ENCODE data around the gene LCP2.

Gene LCP2

DNA sequence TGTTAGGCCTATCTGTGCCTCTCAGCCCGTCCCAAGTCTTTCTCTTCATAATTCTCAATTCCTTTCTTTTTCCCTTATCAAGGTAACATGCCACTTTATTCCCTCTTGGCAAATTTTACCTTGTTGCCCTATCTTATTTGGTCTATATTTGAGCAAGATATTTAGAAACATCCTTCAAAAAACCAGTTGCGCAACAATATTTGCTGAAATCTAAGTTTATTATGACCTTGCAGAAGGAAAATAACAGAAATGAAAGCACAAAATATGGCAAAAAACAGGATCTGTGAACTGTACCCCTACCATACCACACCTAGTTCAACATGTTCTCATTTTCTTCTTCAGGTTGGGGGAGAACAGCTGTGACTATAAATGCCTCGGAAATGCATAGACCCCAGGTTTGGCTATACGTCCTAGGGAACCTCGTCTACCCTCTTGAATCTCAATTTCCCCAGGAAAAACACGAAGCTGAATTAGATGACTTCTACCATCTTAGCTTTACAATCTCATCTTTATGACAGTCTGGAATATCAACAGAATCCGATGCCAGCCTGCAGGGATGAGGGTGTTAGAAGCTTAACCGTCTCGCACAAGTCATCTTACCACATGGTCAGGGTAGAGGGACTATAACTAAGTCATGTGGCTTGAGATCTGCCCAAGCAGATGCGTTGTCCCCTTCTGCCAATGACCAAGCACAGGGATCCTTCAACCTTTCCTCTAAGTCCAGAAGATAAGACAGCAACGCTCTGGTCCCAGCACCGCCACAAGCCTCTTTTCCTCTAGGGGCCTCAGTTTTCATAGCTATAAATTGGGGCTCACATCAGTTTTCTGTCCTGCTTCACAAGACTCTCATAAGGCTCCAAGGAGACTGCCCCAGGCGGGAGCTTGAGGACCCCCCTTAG, 1.3 kb downstream of the LCP2 start:
- no peak for DNase-seq (ENCODE audit: low spot score)

DNA sequence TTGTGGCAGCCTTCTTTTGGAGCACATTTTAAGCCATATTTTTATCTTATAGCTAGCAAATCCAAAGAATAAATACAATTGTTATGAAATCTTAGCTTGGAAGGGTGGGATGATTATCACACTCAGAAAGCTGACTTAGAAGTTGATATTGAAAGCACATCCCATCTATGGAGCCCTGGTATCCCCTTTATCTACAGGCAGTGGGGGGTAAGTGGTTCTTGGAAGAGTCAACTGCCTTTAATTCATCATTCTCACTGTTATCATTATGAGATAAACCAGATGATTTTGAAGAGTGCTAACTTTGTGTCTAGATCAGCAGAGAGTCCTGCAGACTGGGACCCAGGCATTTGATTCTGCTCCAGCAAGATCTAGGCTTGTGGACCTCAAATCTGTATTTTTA, 3.0 kb downstream of the LCP2 start:
- DNase-seq (ENCODE audit: low spot score), result no peak

DNA sequence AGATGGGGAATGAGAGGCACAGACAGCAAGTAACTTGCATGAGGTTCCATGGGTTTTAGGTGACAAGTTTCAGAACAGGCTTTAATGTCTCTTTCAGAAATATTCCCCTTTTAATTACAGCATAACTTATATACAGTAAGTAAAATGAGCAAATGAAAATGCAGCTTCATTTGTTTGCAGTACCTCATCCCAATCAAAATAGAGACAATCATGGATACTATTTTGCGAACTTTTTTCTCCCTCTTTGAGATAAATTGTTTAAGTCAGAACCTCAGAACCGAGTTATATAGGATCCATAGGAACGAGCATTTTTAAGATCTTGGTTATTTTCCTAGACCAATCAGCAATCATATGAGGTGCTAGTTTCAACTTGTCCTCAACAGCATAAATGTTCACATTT, 3.5 kb downstream of the LCP2 start:
- no peak for DNase-seq (ENCODE audit: low spot score)

DNA sequence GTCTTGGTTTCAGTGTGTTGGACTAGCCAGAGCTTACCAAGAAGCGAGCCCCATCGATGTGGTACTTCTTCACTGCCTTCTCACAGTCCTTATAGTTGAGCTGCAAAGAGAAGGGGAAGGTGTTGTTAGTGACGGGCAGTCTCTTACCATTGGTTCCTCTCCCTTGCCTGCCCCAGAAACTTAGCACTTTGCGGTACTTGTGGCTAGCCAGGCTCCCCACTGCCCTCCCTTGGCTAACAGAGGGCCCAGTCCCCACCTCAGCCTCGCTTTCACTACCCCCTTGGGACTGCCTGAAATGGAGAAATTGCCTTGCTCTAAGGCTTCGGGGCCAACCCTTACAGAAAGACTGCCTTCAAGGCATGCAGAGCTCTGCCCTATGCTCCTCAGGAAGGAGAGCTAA, 4.3 kb downstream of the LCP2 start:
- peak; percentile 84 for DNase-seq (ENCODE audit: low spot score)

DNA sequence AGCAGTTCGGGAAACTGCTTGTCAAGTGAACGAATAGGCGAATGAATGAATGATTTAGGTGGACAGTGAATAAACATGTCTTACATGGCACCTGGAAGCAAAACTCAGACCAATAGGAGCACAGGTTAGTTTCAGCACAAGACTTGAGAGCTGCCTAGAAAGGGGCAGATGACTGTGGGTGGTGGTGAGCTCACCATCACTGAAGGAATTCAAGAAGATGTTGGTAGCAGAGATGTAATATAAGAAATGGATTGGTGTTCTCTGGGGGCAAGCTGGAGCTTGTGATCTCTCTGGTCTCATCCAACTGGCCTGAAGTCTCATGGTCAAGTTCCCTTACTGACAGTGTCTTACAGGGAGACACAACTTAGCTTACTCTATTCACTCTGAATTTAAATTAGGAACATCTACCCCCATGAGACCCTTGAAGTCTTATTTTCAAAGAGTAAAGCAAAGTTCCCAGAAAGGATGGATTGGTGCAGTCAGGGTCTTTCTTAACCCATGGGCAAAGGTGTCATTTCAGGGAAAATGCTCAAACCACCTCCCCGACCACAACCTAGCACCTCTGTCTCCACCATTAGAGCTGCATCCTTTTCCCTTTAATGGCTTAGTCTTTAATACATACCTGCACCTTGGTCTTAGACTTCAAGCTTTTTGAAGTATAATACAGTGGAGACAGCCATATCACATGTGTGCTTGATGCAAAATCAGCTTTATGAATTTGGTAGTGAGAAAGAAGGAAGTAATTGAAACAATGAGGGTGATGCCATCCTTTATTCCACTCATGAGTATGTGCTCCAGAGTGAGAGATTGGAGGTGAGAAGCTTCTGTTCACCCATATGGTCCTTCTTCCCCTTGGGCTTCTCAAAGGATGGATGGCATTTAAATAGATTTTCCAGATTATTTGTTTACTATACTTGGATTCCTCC, 5.1 kb downstream of the LCP2 start:
- DNase-seq (ENCODE audit: low spot score), result no peak

DNA sequence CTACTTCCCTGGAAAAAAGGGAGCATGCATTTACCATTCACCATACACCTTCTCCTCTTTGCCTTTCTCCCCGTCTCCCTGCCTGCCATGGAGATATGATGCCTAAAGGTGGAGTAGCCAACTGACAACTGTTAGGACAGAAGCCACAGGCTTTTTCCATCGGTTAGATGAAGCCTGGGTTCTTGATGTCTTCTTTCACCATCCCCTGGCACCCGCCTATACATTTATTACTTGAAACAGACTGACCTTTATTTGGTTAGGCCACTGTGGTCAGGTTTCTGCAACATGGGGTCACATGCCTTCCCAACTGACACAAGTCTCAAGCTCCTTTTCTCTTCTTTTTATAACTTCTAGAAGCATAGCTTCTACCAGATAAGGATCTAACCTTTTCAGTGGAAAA, 7.1 kb downstream of the LCP2 start:
- no peak for DNase-seq (ENCODE audit: low spot score)

DNA sequence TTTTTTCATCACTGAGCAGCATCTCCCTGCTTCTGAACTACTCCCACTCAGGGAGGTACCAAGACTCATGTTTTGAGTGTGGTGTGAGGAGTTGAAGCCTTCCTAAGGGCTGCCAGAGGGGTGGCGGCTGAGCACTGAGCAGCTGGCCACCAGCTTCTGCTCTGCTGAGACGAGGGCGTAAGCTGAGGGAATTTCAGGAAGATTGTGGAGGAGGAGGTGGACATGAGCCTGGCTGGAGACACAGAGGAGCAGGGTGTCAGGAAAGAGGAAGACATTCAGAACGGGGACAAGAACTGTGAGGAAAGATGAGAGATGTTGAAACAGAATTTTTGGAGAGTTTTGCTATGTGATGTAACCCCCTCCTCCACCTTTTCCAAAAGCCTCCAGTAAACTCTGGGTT, 7.8 kb downstream of the LCP2 start:
- DNase-seq (ENCODE audit: low spot score), result no peak

DNA sequence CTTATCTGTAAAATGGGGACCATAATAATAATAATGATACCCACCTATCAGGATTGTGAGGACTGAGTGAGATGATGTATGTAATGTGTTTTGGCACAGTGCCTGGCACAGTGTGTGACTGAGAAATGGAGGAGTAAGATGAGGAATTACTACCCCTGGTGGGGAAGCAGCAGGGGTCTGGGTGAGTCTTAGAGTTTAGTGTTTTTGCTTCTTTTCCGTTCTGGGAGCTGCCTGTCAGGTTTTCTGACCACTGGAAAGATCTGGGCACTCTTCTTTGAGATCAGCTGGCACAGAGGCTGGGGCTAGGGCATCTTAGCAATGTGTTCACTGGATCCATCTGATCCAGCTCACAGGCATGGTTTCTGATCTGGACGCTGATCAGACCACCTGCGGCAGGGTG, 8.5 kb downstream of the LCP2 start:
- no peak for DNase-seq (ENCODE audit: low spot score)

DNA sequence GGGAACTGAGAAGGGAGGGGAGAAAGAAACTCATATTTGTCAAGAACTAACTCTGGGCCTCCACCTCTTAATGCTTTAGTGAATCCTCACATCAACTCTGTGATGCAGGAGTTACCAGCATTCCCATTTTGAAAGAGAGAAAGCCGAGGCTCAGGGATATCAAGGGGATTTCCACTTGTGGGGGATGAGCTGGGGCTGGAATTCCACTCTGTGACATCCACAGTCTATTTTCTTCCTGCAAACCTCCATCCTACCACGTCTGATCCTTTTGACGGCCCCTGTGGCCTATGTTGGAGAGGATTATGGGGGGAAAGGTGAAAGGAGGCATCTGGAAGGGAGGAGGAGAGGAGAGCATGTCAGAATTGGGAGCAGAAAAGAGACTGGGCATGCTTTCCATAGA, 9.0 kb downstream of the LCP2 start:
- DNase-seq (ENCODE audit: low spot score), result no peak

DNA sequence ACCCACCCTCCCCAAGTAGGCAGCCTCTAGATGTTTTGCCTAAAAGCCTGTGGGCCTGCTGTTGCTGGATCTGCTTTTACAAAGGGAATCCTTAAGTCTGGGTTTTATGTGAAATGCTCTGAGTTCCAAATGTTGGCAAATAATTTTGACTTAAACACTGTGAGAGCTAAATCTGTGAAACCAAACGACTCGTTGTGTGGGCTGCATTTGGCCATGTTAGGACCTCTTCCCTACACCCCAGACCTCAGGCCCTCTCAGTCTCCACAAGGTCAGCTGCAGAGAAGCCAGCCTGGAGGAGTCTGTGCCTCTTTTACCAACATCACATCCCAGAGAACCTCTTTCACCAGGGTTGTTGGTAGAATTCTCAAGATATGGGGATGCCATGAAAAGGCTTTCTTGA, 9.4 kb downstream of the LCP2 start:
- DNase-seq (ENCODE audit: low spot score), result no peak

DNA sequence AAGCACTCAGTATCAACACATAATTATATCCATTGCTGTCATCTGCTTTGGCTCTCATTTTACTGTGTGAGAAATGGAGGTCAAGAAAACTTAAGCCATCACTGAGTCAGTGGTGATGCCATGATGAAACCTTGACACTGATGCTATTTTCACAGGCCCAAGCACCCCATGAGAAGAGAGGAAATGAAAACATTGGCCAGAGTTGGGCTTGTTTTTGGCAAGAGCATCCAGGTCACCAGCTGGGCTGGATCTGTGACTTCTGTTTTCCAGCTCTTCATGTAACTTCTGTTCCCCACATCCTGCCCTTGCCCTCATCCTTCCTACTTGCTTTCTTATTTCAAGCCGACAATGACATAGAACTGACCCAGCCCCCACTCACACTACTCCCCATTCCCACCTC, 10.0 kb downstream of the LCP2 start:
- peak; percentile 60 for DNase-seq (ENCODE audit: low spot score)

DNA sequence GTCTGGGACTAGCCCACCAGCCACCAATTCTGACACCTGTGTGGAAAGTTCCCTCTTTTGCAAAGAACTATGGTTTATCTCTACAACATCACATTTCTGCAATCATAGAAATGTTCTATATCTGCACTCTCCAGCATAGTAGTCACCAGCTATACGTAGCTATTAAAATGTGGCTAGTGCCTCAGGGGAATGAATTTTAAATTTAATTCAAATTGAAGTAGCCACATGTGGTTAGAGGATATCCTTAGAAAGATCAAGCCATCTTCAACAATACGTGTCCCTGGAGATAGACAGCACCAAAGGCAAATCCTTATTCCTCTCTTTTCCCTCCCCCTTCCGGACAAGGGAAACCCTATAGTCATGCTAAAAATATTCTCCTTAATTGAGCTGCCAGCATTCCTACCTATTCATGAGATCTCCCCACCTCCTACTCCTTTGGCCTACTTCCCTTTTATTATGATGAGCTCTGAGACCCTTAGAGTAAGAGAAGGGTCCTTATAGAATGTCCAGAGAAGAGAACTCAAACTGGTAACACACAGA, 11.1 kb downstream of the LCP2 start:
- no peak for DNase-seq (ENCODE audit: low spot score)

DNA sequence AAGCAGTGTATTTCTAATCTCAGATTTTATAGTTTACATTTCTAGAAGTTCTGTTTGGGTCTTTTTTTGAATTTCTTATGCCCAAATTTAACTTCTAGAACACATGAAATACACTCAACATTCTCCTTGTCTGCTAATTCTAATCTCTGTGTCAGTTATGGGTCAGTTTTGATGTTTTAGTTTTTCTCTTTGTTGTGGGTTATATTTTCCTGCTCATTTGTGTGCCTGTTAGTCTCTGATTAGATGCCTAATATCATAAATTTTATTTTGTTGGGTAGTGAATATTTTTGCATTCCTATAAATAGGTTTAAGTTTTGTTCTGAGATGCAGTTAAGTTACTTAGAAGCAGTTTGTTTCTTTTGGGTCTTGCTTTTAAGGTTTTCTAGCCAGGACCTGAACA, 12.4 kb downstream of the LCP2 start:
- DNase-seq (ENCODE audit: low spot score), result no peak

DNA sequence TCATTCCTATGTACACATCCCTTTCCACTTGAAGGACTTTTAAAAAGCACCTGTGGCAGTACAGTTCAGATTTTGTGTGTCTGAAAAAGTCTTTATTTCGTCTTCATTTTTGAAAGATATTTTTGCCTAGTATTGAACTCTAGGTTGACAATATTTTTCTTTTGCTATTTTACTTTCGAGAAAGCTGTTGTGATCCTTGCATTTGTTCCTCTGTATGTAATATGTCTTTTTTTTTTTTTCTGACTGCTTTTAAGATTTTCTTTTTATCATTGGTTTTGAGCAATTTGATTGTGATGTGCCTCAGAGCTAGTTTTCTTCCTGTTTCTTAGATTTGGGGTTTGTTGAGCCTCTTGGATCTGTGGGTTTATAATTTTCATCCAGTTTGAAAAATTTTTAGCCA, 13.3 kb downstream of the LCP2 start:
- no peak for DNase-seq (ENCODE audit: low spot score)

DNA sequence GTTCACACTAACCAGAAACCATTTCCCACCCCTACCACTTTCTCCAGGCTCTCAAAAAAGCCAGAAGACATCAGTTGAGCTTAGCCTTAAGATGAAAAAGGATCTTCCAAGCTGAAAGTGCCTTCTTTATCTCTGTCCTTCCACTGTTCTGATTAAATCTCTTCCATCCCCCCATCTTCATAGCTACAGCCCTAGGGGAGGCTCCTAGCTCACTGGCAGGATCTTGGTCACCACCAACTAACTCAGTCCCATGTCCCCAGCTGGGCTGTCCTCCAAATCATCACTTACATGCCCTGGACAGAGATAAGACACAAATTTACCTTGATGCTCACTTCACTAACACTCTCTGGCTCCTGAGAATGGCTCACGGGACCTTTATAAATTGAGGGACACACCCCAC, 14.3 kb downstream of the LCP2 start:
- DNase-seq (ENCODE audit: low spot score), result no peak

DNA sequence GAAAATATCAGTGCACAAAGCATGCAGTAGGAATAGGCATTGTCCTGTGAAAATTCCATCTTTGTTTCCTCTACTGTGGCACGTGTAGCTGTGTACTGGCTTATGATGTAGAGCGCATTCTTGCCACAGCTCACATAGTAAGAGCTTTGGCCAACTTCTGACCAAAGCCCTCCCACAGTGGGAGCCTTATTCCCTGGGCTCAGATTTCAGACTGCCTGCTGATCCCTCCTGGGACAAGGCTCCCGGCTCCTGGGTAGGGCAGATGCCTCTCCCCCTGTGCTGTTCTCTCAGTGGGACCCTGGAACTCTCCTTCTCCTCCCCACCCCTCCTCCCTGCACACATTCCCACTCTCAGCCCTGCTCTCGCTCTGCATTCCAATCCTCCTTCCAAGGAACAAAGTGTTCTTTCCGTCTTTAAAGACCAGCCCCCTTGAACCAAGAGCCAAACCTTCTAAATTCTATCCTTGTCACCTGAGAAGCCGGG, 17.5 kb downstream of the LCP2 start:
- no peak for DNase-seq (ENCODE audit: low spot score)

DNA sequence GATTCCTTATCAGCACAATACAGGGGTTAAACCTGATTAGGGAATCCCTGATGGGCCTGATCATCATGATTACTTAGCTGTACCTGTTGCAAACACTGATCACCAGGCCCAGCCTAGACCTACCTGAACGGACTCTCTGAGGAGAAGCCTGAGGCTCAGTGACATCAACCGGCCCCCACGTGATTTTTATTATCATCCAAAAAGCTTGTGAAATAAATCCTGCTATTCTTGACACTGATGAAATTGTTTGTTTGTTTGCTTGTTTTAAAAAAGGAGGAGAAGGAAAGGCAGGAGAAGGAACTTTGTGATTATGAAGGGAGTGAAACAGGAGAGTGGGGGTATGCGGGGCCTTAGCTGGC, 18.1 kb downstream of the LCP2 start:
- DNase-seq (ENCODE audit: low spot score), result no peak

DNA sequence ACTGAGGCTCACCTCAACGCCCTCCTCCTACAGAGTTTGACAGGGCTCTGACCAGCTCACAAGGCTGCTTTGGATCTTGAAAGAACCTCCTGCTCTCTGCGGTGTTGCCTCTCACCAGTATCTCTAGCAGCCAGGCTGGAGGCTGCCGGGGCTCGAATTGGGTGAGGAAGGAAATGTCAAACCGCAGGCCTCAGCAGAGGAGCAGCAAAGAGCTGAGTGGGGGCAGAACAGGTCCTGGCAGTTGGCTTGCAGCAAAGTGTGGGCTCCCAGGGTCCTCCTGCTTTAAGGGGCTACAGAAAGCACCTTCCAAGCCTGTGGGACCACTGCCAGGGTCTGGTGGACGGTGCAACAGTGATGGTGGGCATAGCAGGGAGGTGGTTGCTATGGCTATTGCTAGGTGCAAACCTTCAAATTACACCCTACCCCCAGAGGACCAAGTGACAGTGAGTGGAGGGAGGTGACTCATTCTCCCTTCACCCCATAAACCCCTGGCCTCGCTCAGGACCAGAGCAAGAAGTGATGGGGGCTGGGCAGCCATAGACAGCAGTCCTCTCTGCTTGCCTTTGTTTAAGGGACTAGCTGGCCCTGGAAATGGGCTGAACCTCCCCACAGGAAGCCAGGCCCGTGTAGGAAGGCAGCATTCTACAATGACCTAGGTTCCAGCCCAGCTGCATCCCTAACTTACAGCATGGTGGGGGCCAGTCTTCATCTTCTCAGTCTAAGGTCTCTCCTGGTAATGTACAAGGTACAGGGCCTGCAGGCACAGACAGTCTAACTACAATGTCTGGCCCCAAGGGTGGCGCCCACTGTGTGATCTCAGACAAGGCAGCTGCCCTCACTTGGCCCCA, 18.7 kb downstream of the LCP2 start:
- peak; percentile 42 for DNase-seq (ENCODE audit: low spot score)

DNA sequence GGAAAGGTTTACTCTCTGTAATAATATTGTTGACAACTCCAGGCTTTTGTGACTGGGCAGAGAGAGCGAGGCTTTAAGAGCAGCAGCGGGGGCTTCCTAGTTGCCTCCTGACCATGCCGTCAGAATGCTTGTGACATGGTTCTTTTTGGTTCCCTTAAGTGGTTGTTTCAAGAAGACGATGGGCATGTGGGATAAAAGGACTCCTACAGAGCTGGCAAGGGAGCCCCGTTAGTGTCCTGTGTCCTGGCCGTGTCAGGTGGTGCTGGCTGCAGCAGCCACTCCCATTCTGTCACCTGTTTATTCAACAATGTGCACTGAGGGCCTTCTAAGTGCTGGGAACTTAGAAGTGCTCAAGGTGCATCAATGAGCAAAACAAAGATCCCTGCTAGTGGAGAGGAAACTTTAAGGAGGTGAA, 19.7 kb downstream of the LCP2 start:
- DNase-seq (ENCODE audit: low spot score), result no peak

DNA sequence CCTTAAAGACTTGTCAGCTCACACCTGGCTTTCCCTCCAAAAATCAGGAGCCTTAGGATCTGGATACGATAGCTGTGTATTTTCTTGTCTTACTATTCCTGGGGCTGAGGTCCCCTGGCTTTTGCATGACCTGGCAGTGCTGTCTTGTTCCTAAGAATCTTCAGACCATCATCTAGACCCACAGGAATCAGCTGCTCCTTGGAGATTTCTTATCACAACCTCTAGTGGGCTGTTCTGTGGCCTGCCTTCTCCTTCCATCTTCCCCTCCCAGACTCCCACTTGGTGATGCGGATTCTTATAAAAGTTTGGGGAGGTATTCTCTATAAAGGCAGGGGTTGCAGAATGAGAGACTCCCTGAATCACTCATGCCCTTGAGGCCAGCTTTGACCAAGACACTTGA, 21.4 kb downstream of the LCP2 start:
- no peak for DNase-seq (ENCODE audit: low spot score)

DNA sequence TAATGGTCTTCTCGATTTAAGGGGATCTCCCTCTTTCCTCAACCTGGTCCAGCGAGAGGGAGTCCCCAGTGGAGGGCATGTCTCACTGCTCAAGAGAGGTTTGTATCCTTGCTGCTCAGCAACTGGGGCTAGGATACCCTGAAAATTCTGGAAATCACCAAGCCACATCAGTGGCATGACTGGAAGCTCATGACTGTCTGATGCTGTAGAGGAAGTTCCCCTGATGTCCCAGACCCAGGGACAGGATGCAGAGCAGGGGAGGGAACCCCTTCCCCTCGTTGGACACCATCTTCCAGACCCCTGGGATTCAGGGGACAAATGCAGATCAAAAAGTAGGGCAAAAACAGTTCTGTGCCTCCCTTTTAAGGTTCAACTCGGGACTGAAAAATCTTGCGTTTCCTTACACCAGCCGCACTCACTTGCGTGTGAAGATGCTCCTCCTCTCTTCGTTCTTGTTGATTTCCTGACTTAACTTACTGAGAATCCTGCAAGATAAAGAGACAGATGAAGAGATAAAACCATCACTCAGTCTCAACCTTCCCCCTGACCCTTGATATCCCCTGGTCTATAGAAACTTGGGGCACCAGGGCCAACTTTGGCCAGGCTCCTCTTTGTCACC, 22.1 kb downstream of the LCP2 start:
- no peak for DNase-seq (ENCODE audit: low spot score)

Data from pons (tissue), 1 donor.